K562 (cell line): ENCODE results near the gene SDR9C7. TPM values are rescaled to one million over a fixed set of nuclear protein-coding genes. Genes with fewer than 3 reads are reported as not detected.

ENCODE experiments used
- AFF1 ChIP-seq, 2 experiments: fragments of 450-650 bp; IDR thresholded peaks; 2 replicates each; pipeline ENCODE4 v1.6.1; 2018; ENCODE audit warnings: mild to moderate bottlenecking in 2 of 2, low read depth in 1 of 2; ENCODE audit not compliant: partially characterized antibody in 2 of 2
- BRF1 ChIP-seq: IDR thresholded peaks from 3 replicates; pipeline ENCODE4 v1.6.1; 2011; ENCODE audit warnings: borderline replicate concordance, mild to moderate bottlenecking; ENCODE audit not compliant: insufficient read length; ENCODE audit errors: extremely low read depth
- CBFA2T3 ChIP-seq: fragments of 450-650 bp; IDR thresholded peaks from 2 replicates; pipeline ENCODE4 v1.6.1; 2017
- CCAR2 ChIP-seq: fragments of 200-400 bp; formaldehyde crosslinking; IDR thresholded peaks from 2 replicates; pipeline ENCODE4 v1.6.1; 2017; ENCODE audit warnings: mild to moderate bottlenecking, low read depth, low read length
- DPF2 ChIP-seq: fragments of 450-650 bp; IDR thresholded peaks from 2 replicates; pipeline ENCODE4 v1.6.1; 2016
- FOXA1 ChIP-seq: fragments of 450-650 bp; IDR thresholded peaks from 2 replicates; pipeline ENCODE4 v1.6.1; 2016; ENCODE audit warnings: mild to moderate bottlenecking, borderline replicate concordance
- FOXK1 ChIP-seq: sonication (generic); formaldehyde crosslinking; IDR thresholded peaks from 2 replicates; pipeline ENCODE4 v1.8.0; 2022; ENCODE audit warnings: missing genetic modification reagents, mild to moderate bottlenecking, borderline replicate concordance
- HMG20A ChIP-seq: fragments of 450-650 bp; formaldehyde crosslinking; conservative IDR thresholded peaks from 2 replicates; pipeline ENCODE4 v1.4.0; 2020; ENCODE audit warnings: mild to moderate bottlenecking, mixed read lengths
- KHSRP ChIP-seq: fragments of 450-650 bp; IDR thresholded peaks from 2 replicates; pipeline ENCODE4 v1.6.1; 2017
- MYNN ChIP-seq, 2 experiments: sonication (generic); formaldehyde crosslinking in 1 of 2; IDR thresholded peaks; 2 replicates each; pipeline versions ENCODE4 v1.5.0 to v1.6.1; 2016 to 2020; ENCODE audit warnings: antibody characterized with exemption in 1 of 2, missing genetic modification reagents in 1 of 2
- NFXL1 ChIP-seq: fragments of 450-650 bp; formaldehyde crosslinking; IDR thresholded peaks from 2 replicates; pipeline ENCODE4 v1.4.0; 2021; ENCODE audit warnings: mild to moderate bottlenecking
- NFYB ChIP-seq: IDR thresholded peaks from 2 replicates; pipeline ENCODE4 v1.6.1; 2011; ENCODE audit warnings: mild to moderate bottlenecking, moderate library complexity; ENCODE audit not compliant: insufficient read length; ENCODE audit errors: extremely low read depth
- NR3C1 ChIP-seq: sonication (generic); formaldehyde crosslinking; IDR thresholded peaks from 2 replicates; pipeline ENCODE4 v1.8.1; 2022; ENCODE audit warnings: missing genetic modification reagents
- POLR2B ChIP-seq: fragments of 450-650 bp; IDR thresholded peaks from 2 replicates; pipeline ENCODE4 v1.6.1; 2018; ENCODE audit warnings: low read depth; ENCODE audit not compliant: partially characterized antibody
- SPI1 ChIP-seq: IDR thresholded peaks from 2 replicates; pipeline ENCODE4 v1.6.1; 2011; ENCODE audit warnings: low read depth, low read length, control low read depth, borderline replicate concordance
- TARDBP ChIP-seq: fragments of 450-650 bp; IDR thresholded peaks from 2 replicates; pipeline ENCODE4 v1.6.1; 2016
- ZFP36 ChIP-seq: fragments of 150-350 bp; IDR thresholded peaks from 2 replicates; pipeline ENCODE4 v1.6.1; 2018; ENCODE audit warnings: low read length, low read depth; ENCODE audit not compliant: partially characterized antibody
- ZNF12 ChIP-seq: sonication (generic); formaldehyde crosslinking; IDR thresholded peaks from 2 replicates; pipeline ENCODE4 v1.4.0; 2020; ENCODE audit warnings: mild to moderate bottlenecking, missing genetic modification reagents
- ZNF134 ChIP-seq: fragments of 250-450 bp; sonication (Bioruptor Pico); conservative IDR thresholded peaks from 2 replicates; pipeline ENCODE4 v1.4.0; 2020
- ZNF274 ChIP-seq: IDR thresholded peaks from 2 replicates; pipeline ENCODE4 v1.6.1; 2011; ENCODE audit warnings: low read depth, mild to moderate bottlenecking, low read length, moderate library complexity, borderline replicate concordance
- ZNF347 ChIP-seq: fragments of 450-650 bp; formaldehyde crosslinking; IDR thresholded peaks from 2 replicates; pipeline ENCODE4 v1.4.0; 2020; ENCODE audit warnings: low read depth, mild to moderate bottlenecking, moderate library complexity
- polyA plus RNA-seq, 8 experiments: library from polyadenylated mRNA; depleted of rRNA in 4 of 8; stranded (reverse) in 5 of 8; unstranded in 3 of 8; fragments of >200 nt; fragmentation: Nextera tagmentation in 2 of 8; fragmentation: Illumina TruSeq in 1 of 8; extraction: Ambion mirVana in 2 of 8; extraction: Trizol in 1 of 8; gene quantifications; 2 replicates each; pipeline versions ENCODE4 v1.2.1 to v1.2.3, GENCODE V29; 2011 to 2014; ENCODE audit warnings: inconsistent platforms in 1 of 8, missing spikeins in 1 of 8
- total RNA-seq, 7 experiments: library from RNA; depleted of rRNA in 6 of 7; stranded (reverse); fragments of >200 nt in 6 of 7; fragmentation: Illumina TruSeq in 2 of 7; extraction: Trizol in 2 of 7; gene quantifications; 2 replicates each; pipeline versions ENCODE4 v1.2.1 to v1.2.3, GENCODE V29; 2011 to 2021; ENCODE audit warnings: low replicate concordance in 1 of 7
- TF ChIP-seq, protein P1 (sequence below): fragments of 450-650 bp; IDR thresholded peaks from 2 replicates; pipeline ENCODE4 v1.6.1; 2016; ENCODE audit warnings: mild to moderate bottlenecking
- TF ChIP-seq, protein P2 (sequence below): fragments of 450-650 bp; formaldehyde crosslinking; IDR thresholded peaks from 2 replicates; pipeline ENCODE4 v1.4.0; 2022; ENCODE audit warnings: mild to moderate bottlenecking, moderate library complexity
- TF ChIP-seq, protein P3 (sequence below): fragments of 250-450 bp; sonication (Bioruptor Pico); IDR thresholded peaks from 2 replicates; pipeline ENCODE4 v1.5.0; 2021

Gene SDR9C7
- total and polyA plus RNA-seq, 9 of the 15 experiments (the other 6 are each of a cell fraction or from before 2014, with no cell fraction given): 0.04 to 0.59 (median 0.06) TPM; not detected in 6

GRCh38 chr12:56900583-56900982 is 33.6 kb downstream of the SDR9C7 start (continued):
- TF ChIP-seq FOXK1: 0 out of 2 replicates have a peak, but pooled peaks have one; percentile 62
- TF ChIP-seq MYNN (IDR thresholded peaks at IDR 0.05): 0 out of 2 replicates have a peak, but pooled peaks have one; percentile 56
- TF ChIP-seq MYNN (CRISPR knock-in tag; IDR thresholded peaks at IDR 0.05): no peak
- no peak for TF ChIP-seq FOXA1
- no peak for TF ChIP-seq ZNF347 (CRISPR knock-in tag)
- no peak for TF ChIP-seq CCAR2
- TF ChIP-seq POLR2B: no peak
- TF ChIP-seq DPF2: peak; percentile 80
- no peak for TF ChIP-seq KHSRP
- no peak for TF ChIP-seq NFYB
- TF ChIP-seq, protein P1, sequence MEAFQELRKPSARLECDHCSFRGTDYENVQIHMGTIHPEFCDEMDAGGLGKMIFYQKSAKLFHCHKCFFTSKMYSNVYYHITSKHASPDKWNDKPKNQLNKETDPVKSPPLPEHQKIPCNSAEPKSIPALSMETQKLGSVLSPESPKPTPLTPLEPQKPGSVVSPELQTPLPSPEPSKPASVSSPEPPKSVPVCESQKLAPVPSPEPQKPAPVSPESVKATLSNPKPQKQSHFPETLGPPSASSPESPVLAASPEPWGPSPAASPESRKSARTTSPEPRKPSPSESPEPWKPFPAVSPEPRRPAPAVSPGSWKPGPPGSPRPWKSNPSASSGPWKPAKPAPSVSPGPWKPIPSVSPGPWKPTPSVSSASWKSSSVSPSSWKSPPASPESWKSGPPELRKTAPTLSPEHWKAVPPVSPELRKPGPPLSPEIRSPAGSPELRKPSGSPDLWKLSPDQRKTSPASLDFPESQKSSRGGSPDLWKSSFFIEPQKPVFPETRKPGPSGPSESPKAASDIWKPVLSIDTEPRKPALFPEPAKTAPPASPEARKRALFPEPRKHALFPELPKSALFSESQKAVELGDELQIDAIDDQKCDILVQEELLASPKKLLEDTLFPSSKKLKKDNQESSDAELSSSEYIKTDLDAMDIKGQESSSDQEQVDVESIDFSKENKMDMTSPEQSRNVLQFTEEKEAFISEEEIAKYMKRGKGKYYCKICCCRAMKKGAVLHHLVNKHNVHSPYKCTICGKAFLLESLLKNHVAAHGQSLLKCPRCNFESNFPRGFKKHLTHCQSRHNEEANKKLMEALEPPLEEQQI: no peak
- TF ChIP-seq, protein P2, sequence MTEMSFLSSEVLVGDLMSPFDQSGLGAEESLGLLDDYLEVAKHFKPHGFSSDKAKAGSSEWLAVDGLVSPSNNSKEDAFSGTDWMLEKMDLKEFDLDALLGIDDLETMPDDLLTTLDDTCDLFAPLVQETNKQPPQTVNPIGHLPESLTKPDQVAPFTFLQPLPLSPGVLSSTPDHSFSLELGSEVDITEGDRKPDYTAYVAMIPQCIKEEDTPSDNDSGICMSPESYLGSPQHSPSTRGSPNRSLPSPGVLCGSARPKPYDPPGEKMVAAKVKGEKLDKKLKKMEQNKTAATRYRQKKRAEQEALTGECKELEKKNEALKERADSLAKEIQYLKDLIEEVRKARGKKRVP: no peak
- no peak for TF ChIP-seq HMG20A
- no peak for TF ChIP-seq NFXL1
- no peak for TF ChIP-seq ZNF134 (CRISPR knock-in tag)
- TF ChIP-seq, protein P3, sequence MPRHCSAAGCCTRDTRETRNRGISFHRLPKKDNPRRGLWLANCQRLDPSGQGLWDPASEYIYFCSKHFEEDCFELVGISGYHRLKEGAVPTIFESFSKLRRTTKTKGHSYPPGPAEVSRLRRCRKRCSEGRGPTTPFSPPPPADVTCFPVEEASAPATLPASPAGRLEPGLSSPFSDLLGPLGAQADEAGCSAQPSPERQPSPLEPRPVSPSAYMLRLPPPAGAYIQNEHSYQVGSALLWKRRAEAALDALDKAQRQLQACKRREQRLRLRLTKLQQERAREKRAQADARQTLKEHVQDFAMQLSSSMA (CRISPR knock-in tag): no peak
- TF ChIP-seq SPI1: no peak
- TF ChIP-seq ZFP36: no peak
- no peak for TF ChIP-seq TARDBP
- no peak for TF ChIP-seq AFF1 (IDR thresholded peaks at IDR 0.05; ENCODE audit: low read depth in 1 of 2, partially characterized antibody in 2 of 2)
- no peak for TF ChIP-seq BRF1
- no peak for TF ChIP-seq ZNF12 (CRISPR knock-in tag)
- TF ChIP-seq ZNF274: no peak
- peak; percentile 24; the same call in 1 of the 2 replicates for TF ChIP-seq CBFA2T3
- TF ChIP-seq NR3C1: no peak
